K562 (cell line): ENCODE measurements around the gene GHSR. TPM values are rescaled to one million over a fixed set of nuclear protein-coding genes. Genes with fewer than 3 reads are reported as not detected.
A peak's percentile ranks its signal among the peaks of the same experiment; 100 is the strongest.

Experiments used
- ATAC-seq: fragments of 200-7000 bp; cut with Tn5 transposase; 3 replicates; pipeline ENCODE4 v1.9.1; 2020; ENCODE audit warnings: moderate library complexity
- BruUV-seq: library from RNA; stranded (reverse); fragments of 400-500 nt; replicated peaks from 2 replicates; lab custom pipeline; 2021; lab: Mats Ljungman, UMichigan
- CTCF ChIA-PET: fragments of 300-600 bp; formaldehyde crosslinking; extraction: SDS; loops from one replicate; lab custom pipeline; 2021; ENCODE audit warnings: low intra/inter-chr PET ratio; lab: Yijun Ruan, JAX
- POLR2A ChIA-PET: fragments of 300-600, 350-650 bp; sonication (Branson Sonifier 250); formaldehyde crosslinking; extraction: SDS; loops from one replicate; lab custom pipeline; 2021; ENCODE audit warnings: antibody characterized with exemption, inconsistent platforms; lab: Yijun Ruan, JAX
- DNase-seq, 4 experiments: peaks; one replicate each; pipeline versions ENCODE4 v3.0.0 to v3.0.0-alpha.2; 2011 to 2018; ENCODE audit warnings: low spot score in 3 of 4, mixed read lengths in 3 of 4; ENCODE audit errors: extremely low read depth in 1 of 4
- FAIRE-seq: peaks from 2 replicates; lab custom pipeline; 2011; peaks lifted over from hg19 to GRCh38; lab: Jason Lieb, UNC
- H2AFZ ChIP-seq: 2 replicates; pipeline ENCODE4 v1.6.0; 2011; ENCODE audit warnings: low read depth, low read length, control low read depth, inconsistent platforms
- H3K27ac ChIP-seq: fragments of 200-600 bp; 3 replicates; pipeline ENCODE4 v1.8.0; 2011; ENCODE audit warnings: low read depth, mild to moderate bottlenecking, control low read depth, inconsistent platforms, low read length, moderate library complexity, mixed read lengths; ENCODE audit errors: extremely low read depth
- H3K27me3 ChIP-seq, 2 experiments: fragments of 300-600 bp in 1 of 2; 2 replicates in 1 of 2; 3 replicates in 1 of 2; pipeline versions ENCODE4 v1.6.0 to v1.8.0; 2011; ENCODE audit warnings: inconsistent platforms in 2 of 2, low read length in 2 of 2, mild to moderate bottlenecking in 1 of 2, mixed read lengths in 1 of 2, moderate library complexity in 1 of 2; ENCODE audit not compliant: control insufficient read depth in 2 of 2, insufficient read depth in 2 of 2
- H3K36me3 ChIP-seq: fragments of 300-600 bp; 3 replicates; pipeline ENCODE4 v1.8.0; 2011; ENCODE audit warnings: mild to moderate bottlenecking, low read length, inconsistent platforms; ENCODE audit not compliant: control insufficient read depth, insufficient read depth
- H3K4me1 ChIP-seq, 2 experiments: fragments of 200-600 bp in 1 of 2; replicated peaks in 1 of 2; 2 replicates in 1 of 2; 3 replicates in 1 of 2; pipeline versions ENCODE4 v1.5.1 to v1.8.0; 2011; ENCODE audit warnings: inconsistent platforms in 2 of 2, low read length in 2 of 2, mild to moderate bottlenecking in 1 of 2, mixed read lengths in 1 of 2, moderate library complexity in 1 of 2; ENCODE audit not compliant: control insufficient read depth in 2 of 2, insufficient read depth in 2 of 2
- H3K4me2 ChIP-seq: 2 replicates; pipeline ENCODE4 v1.6.1; 2011; ENCODE audit warnings: low read length, control low read depth, inconsistent platforms, mixed read lengths; ENCODE audit not compliant: insufficient read depth
- H3K4me3 ChIP-seq: fragments of 200-600 bp; sonication (generic), shearing (Covaris generic); 2 replicates; pipeline ENCODE4 v1.5.1; 2016; ENCODE audit warnings: control low read depth, inconsistent platforms
- H3K79me2 ChIP-seq: fragments of 200-600 bp; 3 replicates; pipeline ENCODE4 v1.8.0; 2011; ENCODE audit warnings: low read length, inconsistent platforms; ENCODE audit not compliant: control insufficient read depth, insufficient read depth
- H3K9ac ChIP-seq, 2 experiments: 2 replicates each; pipeline versions ENCODE4 v1.6.0 to v1.6.1; 2011; ENCODE audit warnings: low read depth in 2 of 2, low read length in 2 of 2, control low read depth in 1 of 2, inconsistent platforms in 1 of 2, mild to moderate bottlenecking in 1 of 2, mixed read lengths in 1 of 2; ENCODE audit not compliant: insufficient read depth in 1 of 2
- H3K9me1 ChIP-seq: one replicate; pipeline ENCODE4 v1.6.0; 2011; ENCODE audit warnings: inconsistent platforms, mild to moderate bottlenecking, low read length, moderate library complexity; ENCODE audit not compliant: control insufficient read depth, insufficient read depth
- H3K9me3 ChIP-seq: replicated peaks from 2 replicates; pipeline ENCODE4 v1.5.1; 2011; ENCODE audit warnings: low read depth, low read length, inconsistent platforms; ENCODE audit not compliant: control insufficient read depth, insufficient read depth
- H4K20me1 ChIP-seq: replicated peaks from 2 replicates; pipeline ENCODE4 v1.6.1; 2011; ENCODE audit warnings: low read length, inconsistent platforms, mixed read lengths; ENCODE audit not compliant: control insufficient read depth, insufficient read depth
- CAMTA2 ChIP-seq: fragments of 250-450 bp; sonication (Bioruptor Pico); conservative IDR thresholded peaks from 2 replicates; pipeline ENCODE4 v1.5.1; 2022
- ELF2 ChIP-seq: fragments of 250-450 bp; sonication (Bioruptor Pico); IDR thresholded peaks from 2 replicates; pipeline ENCODE4 v1.5.0; 2021; ENCODE audit warnings: mild to moderate bottlenecking
- KLF16 ChIP-seq: IDR thresholded peaks from 2 replicates; pipeline ENCODE4 v1.6.1; 2016; ENCODE audit warnings: antibody characterized with exemption
- NCOR1 ChIP-seq: fragments of 450-650 bp; IDR thresholded peaks from 2 replicates; pipeline ENCODE4 v1.6.1; 2016; ENCODE audit warnings: mild to moderate bottlenecking, moderate library complexity
- NFIC ChIP-seq: fragments of 450-650 bp; IDR thresholded peaks from 2 replicates; pipeline ENCODE4 v1.6.1; 2017; ENCODE audit warnings: mild to moderate bottlenecking, inconsistent platforms
- PHF20 ChIP-seq: fragments of 450-650 bp; IDR thresholded peaks from 2 replicates; pipeline ENCODE4 v1.6.1; 2018; ENCODE audit not compliant: partially characterized antibody
- POLR2AphosphoS2 ChIP-seq: IDR thresholded peaks from 2 replicates; pipeline ENCODE4 v1.6.1; 2012; ENCODE audit warnings: low read length, improper control_type of control experiment
- POLR2B ChIP-seq: fragments of 450-650 bp; IDR thresholded peaks from 2 replicates; pipeline ENCODE4 v1.6.1; 2018; ENCODE audit warnings: low read depth; ENCODE audit not compliant: partially characterized antibody
- RAD21 ChIP-seq, 2 experiments: fragments of 250-450 bp in 1 of 2; fragments of 450-650 bp in 1 of 2; sonication (Bioruptor Pico) in 1 of 2; formaldehyde crosslinking in 1 of 2; IDR thresholded peaks in 1 of 2; conservative IDR thresholded peaks in 1 of 2; 2 replicates each; pipeline versions ENCODE4 v1.4.0 to v1.8.0; 2020 to 2022; ENCODE audit warnings: mild to moderate bottlenecking in 2 of 2, moderate library complexity in 1 of 2
- SLC30A9 ChIP-seq: fragments of 250-450 bp; sonication (Bioruptor Pico); IDR thresholded peaks from 2 replicates; pipeline ENCODE4 v1.8.0; 2022; ENCODE audit warnings: mild to moderate bottlenecking, moderate library complexity
- THRAP3 ChIP-seq: fragments of 450-650 bp; IDR thresholded peaks from 2 replicates; pipeline ENCODE4 v1.6.1; 2016; ENCODE audit warnings: mild to moderate bottlenecking, inconsistent platforms, borderline replicate concordance
- ZC3H11A ChIP-seq: IDR thresholded peaks from 2 replicates; pipeline ENCODE4 v1.6.1; 2012; ENCODE audit warnings: low read depth, low read length, improper control_type of control experiment
- ZNF253 ChIP-seq: fragments of 250-450 bp; sonication (Bioruptor Pico); conservative IDR thresholded peaks from 2 replicates; pipeline ENCODE4 v1.6.1; 2021; ENCODE audit warnings: mild to moderate bottlenecking
- WGBS: fragments of 100-300 bp; shearing (Covaris generic); methylation state at CpG from one replicate; pipeline ENCODE4 v1.1.6; 2016; ENCODE audit warnings: low coverage, mixed read lengths; ENCODE audit not compliant: insufficient coverage; ENCODE audit errors: missing lambda C conversion rate; 5-methylcytosine and 5-hydroxymethylcytosine counted together
- in situ Hi-C: fragments of 300-500 bp; cut with MboI; formaldehyde crosslinking; loops from 4 replicates; pipeline ENCODE4 v1.15.0; 2018; ENCODE audit warnings: inconsistent platforms, mixed read lengths
- intact Hi-C: fragments of 100-400 bp; cut with micrococcal nuclease; formaldehyde crosslinking; loops from 2 replicates; pipeline ENCODE4 v1.14.2; 2022
- polyA plus RNA-seq, 8 experiments: library from polyadenylated mRNA; depleted of rRNA in 4 of 8; stranded (reverse) in 5 of 8; unstranded in 3 of 8; fragments of >200 nt; fragmentation: Nextera tagmentation in 2 of 8; fragmentation: Illumina TruSeq in 1 of 8; extraction: Ambion mirVana in 2 of 8; extraction: Trizol in 1 of 8; gene quantifications; 2 replicates each; pipeline versions ENCODE4 v1.2.1 to v1.2.3, GENCODE V29; 2011 to 2014; ENCODE audit warnings: inconsistent platforms in 1 of 8, missing spikeins in 1 of 8
- total RNA-seq, 7 experiments: library from RNA; depleted of rRNA in 6 of 7; stranded (reverse); fragments of >200 nt in 6 of 7; fragmentation: Illumina TruSeq in 2 of 7; extraction: Trizol in 2 of 7; gene quantifications; 2 replicates each; pipeline versions ENCODE4 v1.2.1 to v1.2.3, GENCODE V29; 2011 to 2021; ENCODE audit warnings: low replicate concordance in 1 of 7
- TF ChIP-seq, protein P1 (sequence below): fragments of 250-450 bp; sonication (Bioruptor Pico); IDR thresholded peaks from 2 replicates; pipeline ENCODE4 v1.5.0; 2022; ENCODE audit warnings: mild to moderate bottlenecking
- TF ChIP-seq, protein P2 (sequence below), 3 experiments: IDR thresholded peaks in 2 of 3; conservative IDR thresholded peaks in 1 of 3; 2 replicates each; pipeline ENCODE4 v1.5.1; 2011 to 2012; ENCODE audit warnings: low read length in 3 of 3, mild to moderate bottlenecking in 3 of 3, control low read depth in 2 of 3, improper control_type of control experiment in 1 of 3, inconsistent platforms in 1 of 3, low read depth in 1 of 3, mixed read lengths in 1 of 3, moderate library complexity in 1 of 3; ENCODE audit not compliant: insufficient read depth in 2 of 3

The GHSR gene
- total and polyA plus RNA-seq, 9 of the 15 experiments (the other 6 are each of a cell fraction or from before 2014, with no cell fraction given) = not detected

DNA sequence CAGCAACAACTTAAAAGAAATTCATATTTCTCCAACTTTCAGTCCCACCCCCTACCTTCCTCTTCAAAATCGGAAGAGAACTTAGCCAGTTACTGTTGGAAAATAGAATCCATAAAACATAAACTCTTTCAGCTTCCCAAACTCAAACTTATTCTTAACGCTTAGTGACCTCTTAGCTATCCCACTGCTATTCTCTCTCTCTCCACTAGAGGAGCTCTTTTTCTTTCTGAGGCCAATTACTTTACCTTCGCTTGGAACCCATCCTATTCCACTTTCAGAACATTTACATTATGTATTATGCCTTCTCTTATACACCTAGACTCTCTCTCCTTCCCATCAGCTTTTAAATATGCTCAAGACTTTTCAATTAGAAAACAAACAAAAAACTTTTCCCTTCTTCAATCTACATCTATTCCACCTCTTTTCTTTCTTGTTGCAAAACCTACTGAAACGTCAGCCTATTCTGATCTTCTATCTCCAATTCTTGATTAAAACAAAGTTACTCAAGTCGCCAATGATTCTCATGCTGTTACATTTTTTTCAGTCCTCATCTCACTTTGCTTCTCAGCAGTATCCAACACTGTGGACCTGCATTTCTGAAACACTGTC lies 13.4 kb upstream of the GHSR start:
- Histone ChIP-seq H3K4me3 (no peak overlapping the region), H3K9ac (no peak overlapping the region), H3K4me2 (no peak overlapping the region), H3K9me3 (no peaks in the 10 kb centered on the region), H3K27me3 (peaks cover 6% of the 10 kb centered on the region in 2 experiments; a peak in 3 of 5 replicates), H3K4me1 (no peaks in the 10 kb centered on the region), H2AFZ (no peak overlapping the region), H3K9me1 (no peaks in the 10 kb centered on the region), H4K20me1 (no peaks in the 10 kb centered on the region), H3K36me3 (no peaks in the 10 kb centered on the region), H3K27ac (no peak overlapping the region), H3K79me2 (no peaks in the 10 kb centered on the region)
- POLR2A ChIA-PET = interaction anchor here (0.9 to 1.5 kb wide), 5 partner anchors 12 to 159 kb away, joined by 3 to 6 read pairs (median 3); no protein-coding TSS in a partner anchor
- ATAC-seq = peak; percentile 81
- TF ChIP-seq SLC30A9 (CRISPR knock-in tag) (no peak), NFIC (peak; percentile 5; the same call in 1 of the 2 replicates), PHF20 (no peak), ELF2 (CRISPR knock-in tag) (no peak), RAD21 (CRISPR knock-in tag; conservative IDR thresholded peaks at IDR 0.05 in 1 of 2, IDR thresholded peaks at IDR 0.05 in 1 of 2) (peak in 1 of 2 experiments; percentile 62; a peak in 3 of 4 replicates), THRAP3 (0 out of 2 replicates have a peak, but pooled peaks have one; percentile 35), CAMTA2 (CRISPR knock-in tag) (no peak), ZC3H11A (no peak), KLF16 (peak; percentile 21; the same call in 1 of the 2 replicates), NCOR1 (0 out of 2 replicates have a peak, but pooled peaks have one; percentile 20), POLR2AphosphoS2 (no peak), POLR2B (no peak), ZNF253 (no peak)
- TF ChIP-seq, protein P1, sequence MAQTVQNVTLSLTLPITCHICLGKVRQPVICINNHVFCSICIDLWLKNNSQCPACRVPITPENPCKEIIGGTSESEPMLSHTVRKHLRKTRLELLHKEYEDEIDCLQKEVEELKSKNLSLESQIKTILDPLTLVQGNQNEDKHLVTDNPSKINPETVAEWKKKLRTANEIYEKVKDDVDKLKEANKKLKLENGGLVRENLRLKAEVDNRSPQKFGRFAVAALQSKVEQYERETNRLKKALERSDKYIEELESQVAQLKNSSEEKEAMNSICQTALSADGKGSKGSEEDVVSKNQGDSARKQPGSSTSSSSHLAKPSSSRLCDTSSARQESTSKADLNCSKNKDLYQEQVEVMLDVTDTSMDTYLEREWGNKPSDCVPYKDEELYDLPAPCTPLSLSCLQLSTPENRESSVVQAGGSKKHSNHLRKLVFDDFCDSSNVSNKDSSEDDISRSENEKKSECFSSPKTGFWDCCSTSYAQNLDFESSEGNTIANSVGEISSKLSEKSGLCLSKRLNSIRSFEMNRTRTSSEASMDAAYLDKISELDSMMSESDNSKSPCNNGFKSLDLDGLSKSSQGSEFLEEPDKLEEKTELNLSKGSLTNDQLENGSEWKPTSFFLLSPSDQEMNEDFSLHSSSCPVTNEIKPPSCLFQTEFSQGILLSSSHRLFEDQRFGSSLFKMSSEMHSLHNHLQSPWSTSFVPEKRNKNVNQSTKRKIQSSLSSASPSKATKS (CRISPR knock-in tag) = no peak
- TF ChIP-seq, protein P2, sequence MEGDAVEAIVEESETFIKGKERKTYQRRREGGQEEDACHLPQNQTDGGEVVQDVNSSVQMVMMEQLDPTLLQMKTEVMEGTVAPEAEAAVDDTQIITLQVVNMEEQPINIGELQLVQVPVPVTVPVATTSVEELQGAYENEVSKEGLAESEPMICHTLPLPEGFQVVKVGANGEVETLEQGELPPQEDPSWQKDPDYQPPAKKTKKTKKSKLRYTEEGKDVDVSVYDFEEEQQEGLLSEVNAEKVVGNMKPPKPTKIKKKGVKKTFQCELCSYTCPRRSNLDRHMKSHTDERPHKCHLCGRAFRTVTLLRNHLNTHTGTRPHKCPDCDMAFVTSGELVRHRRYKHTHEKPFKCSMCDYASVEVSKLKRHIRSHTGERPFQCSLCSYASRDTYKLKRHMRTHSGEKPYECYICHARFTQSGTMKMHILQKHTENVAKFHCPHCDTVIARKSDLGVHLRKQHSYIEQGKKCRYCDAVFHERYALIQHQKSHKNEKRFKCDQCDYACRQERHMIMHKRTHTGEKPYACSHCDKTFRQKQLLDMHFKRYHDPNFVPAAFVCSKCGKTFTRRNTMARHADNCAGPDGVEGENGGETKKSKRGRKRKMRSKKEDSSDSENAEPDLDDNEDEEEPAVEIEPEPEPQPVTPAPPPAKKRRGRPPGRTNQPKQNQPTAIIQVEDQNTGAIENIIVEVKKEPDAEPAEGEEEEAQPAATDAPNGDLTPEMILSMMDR (IDR thresholded peaks at IDR 0.05 in 2 of 3, conservative IDR thresholded peaks at IDR 0.05 in 1 of 3; ENCODE audit: insufficient read depth in 2 of 3, low read depth in 1 of 3, low read length in 3 of 3) = peak; percentile 45 to 81 (median 79); a peak in 5 of 6 replicates
- WGBS = 10% methylated on average over 5 of the region's 5 CpGs
- FAIRE-seq = peak; percentile 81
- CTCF ChIA-PET = interaction anchor here (0.7 kb wide), 1 partner anchor 31 kb away, joined by 3 read pairs; no protein-coding TSS in a partner anchor
- in situ Hi-C loops = no loop called here
- BruUV-seq = no TSS peak
- intact Hi-C loops = no loop called here
- DNase-seq = peak; percentile 48 to 50 (median 49)
